K562 (cell line): ENCODE results near the gene EIF4G2. TPM values are rescaled to one million over a fixed set of nuclear protein-coding genes. Genes with fewer than 3 reads are reported as not detected.

Experiments used
- ATAC-seq: fragments of 200-7000 bp; cut with Tn5 transposase; 3 replicates; pipeline ENCODE4 v1.9.1; 2020; ENCODE audit warnings: moderate library complexity
- BruUV-seq: library from RNA; stranded (reverse); fragments of 400-500 nt; replicated peaks from 2 replicates; lab custom pipeline; 2021; lab: Mats Ljungman, UMichigan
- CTCF ChIA-PET: fragments of 300-600 bp; formaldehyde crosslinking; extraction: SDS; loops from one replicate; lab custom pipeline; 2021; ENCODE audit warnings: low intra/inter-chr PET ratio; lab: Yijun Ruan, JAX
- POLR2A ChIA-PET: fragments of 300-600, 350-650 bp; sonication (Branson Sonifier 250); formaldehyde crosslinking; extraction: SDS; loops from one replicate; lab custom pipeline; 2021; ENCODE audit warnings: antibody characterized with exemption, inconsistent platforms; lab: Yijun Ruan, JAX
- DNase-seq, 4 experiments: peaks; one replicate each; pipeline versions ENCODE4 v3.0.0 to v3.0.0-alpha.2; 2011 to 2018; ENCODE audit warnings: low spot score in 3 of 4, mixed read lengths in 3 of 4; ENCODE audit errors: extremely low read depth in 1 of 4
- FAIRE-seq: peaks from 2 replicates; lab custom pipeline; 2011; peaks lifted over from hg19 to GRCh38; lab: Jason Lieb, UNC
- H2AFZ ChIP-seq: 2 replicates; pipeline ENCODE4 v1.6.0; 2011; ENCODE audit warnings: low read depth, low read length, control low read depth, inconsistent platforms
- H3K27ac ChIP-seq: fragments of 200-600 bp; 3 replicates; pipeline ENCODE4 v1.8.0; 2011; ENCODE audit warnings: low read depth, mild to moderate bottlenecking, control low read depth, inconsistent platforms, low read length, moderate library complexity, mixed read lengths; ENCODE audit errors: extremely low read depth
- H3K27me3 ChIP-seq, 2 experiments: fragments of 300-600 bp in 1 of 2; 2 replicates in 1 of 2; 3 replicates in 1 of 2; pipeline versions ENCODE4 v1.6.0 to v1.8.0; 2011; ENCODE audit warnings: inconsistent platforms in 2 of 2, low read length in 2 of 2, mild to moderate bottlenecking in 1 of 2, mixed read lengths in 1 of 2, moderate library complexity in 1 of 2; ENCODE audit not compliant: control insufficient read depth in 2 of 2, insufficient read depth in 2 of 2
- H3K36me3 ChIP-seq: fragments of 300-600 bp; 3 replicates; pipeline ENCODE4 v1.8.0; 2011; ENCODE audit warnings: mild to moderate bottlenecking, low read length, inconsistent platforms; ENCODE audit not compliant: control insufficient read depth, insufficient read depth
- H3K4me1 ChIP-seq, 2 experiments: fragments of 200-600 bp in 1 of 2; replicated peaks in 1 of 2; 2 replicates in 1 of 2; 3 replicates in 1 of 2; pipeline versions ENCODE4 v1.5.1 to v1.8.0; 2011; ENCODE audit warnings: inconsistent platforms in 2 of 2, low read length in 2 of 2, mild to moderate bottlenecking in 1 of 2, mixed read lengths in 1 of 2, moderate library complexity in 1 of 2; ENCODE audit not compliant: control insufficient read depth in 2 of 2, insufficient read depth in 2 of 2
- H3K4me2 ChIP-seq: 2 replicates; pipeline ENCODE4 v1.6.1; 2011; ENCODE audit warnings: low read length, control low read depth, inconsistent platforms, mixed read lengths; ENCODE audit not compliant: insufficient read depth
- H3K4me3 ChIP-seq: fragments of 200-600 bp; sonication (generic), shearing (Covaris generic); 2 replicates; pipeline ENCODE4 v1.5.1; 2016; ENCODE audit warnings: control low read depth, inconsistent platforms
- H3K79me2 ChIP-seq: fragments of 200-600 bp; 3 replicates; pipeline ENCODE4 v1.8.0; 2011; ENCODE audit warnings: low read length, inconsistent platforms; ENCODE audit not compliant: control insufficient read depth, insufficient read depth
- H3K9ac ChIP-seq, 2 experiments: 2 replicates each; pipeline versions ENCODE4 v1.6.0 to v1.6.1; 2011; ENCODE audit warnings: low read depth in 2 of 2, low read length in 2 of 2, control low read depth in 1 of 2, inconsistent platforms in 1 of 2, mild to moderate bottlenecking in 1 of 2, mixed read lengths in 1 of 2; ENCODE audit not compliant: insufficient read depth in 1 of 2
- H3K9me1 ChIP-seq: one replicate; pipeline ENCODE4 v1.6.0; 2011; ENCODE audit warnings: inconsistent platforms, mild to moderate bottlenecking, low read length, moderate library complexity; ENCODE audit not compliant: control insufficient read depth, insufficient read depth
- H3K9me3 ChIP-seq: replicated peaks from 2 replicates; pipeline ENCODE4 v1.5.1; 2011; ENCODE audit warnings: low read depth, low read length, inconsistent platforms; ENCODE audit not compliant: control insufficient read depth, insufficient read depth
- H4K20me1 ChIP-seq: replicated peaks from 2 replicates; pipeline ENCODE4 v1.6.1; 2011; ENCODE audit warnings: low read length, inconsistent platforms, mixed read lengths; ENCODE audit not compliant: control insufficient read depth, insufficient read depth
- CREB1 ChIP-seq, 2 experiments: sonication (generic) in 1 of 2; formaldehyde crosslinking in 1 of 2; IDR thresholded peaks; 2 replicates each; pipeline versions ENCODE4 v1.6.1 to v1.8.0; 2012 to 2022; ENCODE audit warnings: inconsistent platforms in 1 of 2, mild to moderate bottlenecking in 1 of 2, missing genetic modification reagents in 1 of 2, moderate library complexity in 1 of 2
- CREM ChIP-seq: IDR thresholded peaks from 2 replicates; pipeline ENCODE4 v1.6.1; 2014; ENCODE audit warnings: antibody characterized with exemption, low read depth
- ELF4 ChIP-seq: fragments of 450-650 bp; formaldehyde crosslinking; IDR thresholded peaks from 2 replicates; pipeline ENCODE4 v1.4.0; 2022; ENCODE audit warnings: missing genetic modification characterization
- HMGN3 ChIP-seq: IDR thresholded peaks from 2 replicates; pipeline ENCODE4 v1.6.1; 2011; ENCODE audit warnings: borderline replicate concordance, low read depth, mild to moderate bottlenecking, mixed read lengths, low read length; ENCODE audit not compliant: insufficient read length; ENCODE audit errors: extremely low read depth
- KAT8 ChIP-seq: fragments of 450-650 bp; IDR thresholded peaks from 2 replicates; pipeline ENCODE4 v1.6.1; 2016; ENCODE audit warnings: low read depth, mild to moderate bottlenecking
- KDM2B ChIP-seq: fragments of 250-450 bp; sonication (Bioruptor Pico); IDR thresholded peaks from 2 replicates; pipeline ENCODE4 v1.8.0; 2021; ENCODE audit warnings: mild to moderate bottlenecking, moderate library complexity
- LEF1 ChIP-seq: fragments of 450-650 bp; IDR thresholded peaks from 2 replicates; pipeline ENCODE4 v1.6.1; 2016; ENCODE audit warnings: mild to moderate bottlenecking
- POU5F1 ChIP-seq: fragments of 150-350 bp; IDR thresholded peaks from 2 replicates; pipeline ENCODE4 v1.6.1; 2014; ENCODE audit warnings: borderline replicate concordance, low read length, low read depth, mild to moderate bottlenecking; ENCODE audit not compliant: partially characterized antibody
- TBL1XR1 ChIP-seq, 2 experiments: IDR thresholded peaks; 2 replicates each; pipeline ENCODE4 v1.6.1; 2012; ENCODE audit warnings: improper control_type of control experiment in 2 of 2, low read length in 2 of 2, mild to moderate bottlenecking in 1 of 2
- ZNF253 ChIP-seq: fragments of 250-450 bp; sonication (Bioruptor Pico); conservative IDR thresholded peaks from 2 replicates; pipeline ENCODE4 v1.6.1; 2021; ENCODE audit warnings: mild to moderate bottlenecking
- ZNF699 ChIP-seq: fragments of 250-450 bp; sonication (Bioruptor Pico); IDR thresholded peaks from 2 replicates; pipeline ENCODE4 v1.8.0; 2021; ENCODE audit warnings: mild to moderate bottlenecking, moderate library complexity; ENCODE audit not compliant: insufficient replicate concordance
- WGBS: fragments of 100-300 bp; shearing (Covaris generic); methylation state at CpG from one replicate; pipeline ENCODE4 v1.1.6; 2016; ENCODE audit warnings: low coverage, mixed read lengths; ENCODE audit not compliant: insufficient coverage; ENCODE audit errors: missing lambda C conversion rate; 5-methylcytosine and 5-hydroxymethylcytosine counted together
- in situ Hi-C: fragments of 300-500 bp; cut with MboI; formaldehyde crosslinking; loops from 4 replicates; pipeline ENCODE4 v1.15.0; 2018; ENCODE audit warnings: inconsistent platforms, mixed read lengths
- intact Hi-C: fragments of 100-400 bp; cut with micrococcal nuclease; formaldehyde crosslinking; loops from 2 replicates; pipeline ENCODE4 v1.14.2; 2022
- polyA plus RNA-seq, 8 experiments: library from polyadenylated mRNA; depleted of rRNA in 4 of 8; stranded (reverse) in 5 of 8; unstranded in 3 of 8; fragments of >200 nt; fragmentation: Nextera tagmentation in 2 of 8; fragmentation: Illumina TruSeq in 1 of 8; extraction: Ambion mirVana in 2 of 8; extraction: Trizol in 1 of 8; gene quantifications; 2 replicates each; pipeline versions ENCODE4 v1.2.1 to v1.2.3, GENCODE V29; 2011 to 2014; ENCODE audit warnings: inconsistent platforms in 1 of 8, missing spikeins in 1 of 8
- total RNA-seq, 7 experiments: library from RNA; depleted of rRNA in 6 of 7; stranded (reverse); fragments of >200 nt in 6 of 7; fragmentation: Illumina TruSeq in 2 of 7; extraction: Trizol in 2 of 7; gene quantifications; 2 replicates each; pipeline versions ENCODE4 v1.2.1 to v1.2.3, GENCODE V29; 2011 to 2021; ENCODE audit warnings: low replicate concordance in 1 of 7
- TF ChIP-seq, protein P1 (sequence below): fragments of 150-350 bp; conservative IDR thresholded peaks from 2 replicates; pipeline ENCODE4 v1.6.1; 2014; ENCODE audit warnings: low read length
- TF ChIP-seq, protein P2 (sequence below): fragments of 450-650 bp; IDR thresholded peaks from 2 replicates; pipeline ENCODE4 v1.6.1; 2014; ENCODE audit warnings: low read depth, mild to moderate bottlenecking, moderate library complexity, borderline replicate concordance
- TF ChIP-seq, protein P3 (sequence below): IDR thresholded peaks from 2 replicates; pipeline ENCODE4 v1.6.1; 2011; ENCODE audit warnings: borderline replicate concordance, low read depth, mild to moderate bottlenecking, moderate library complexity, low read length; ENCODE audit not compliant: insufficient read depth, poor library complexity, severe bottlenecking

Gene EIF4G2
- total and polyA plus RNA-seq, 9 of the 15 experiments (the other 6 are each of a cell fraction or from before 2014, with no cell fraction given), result 206 to 790 (median 646) TPM

DNA sequence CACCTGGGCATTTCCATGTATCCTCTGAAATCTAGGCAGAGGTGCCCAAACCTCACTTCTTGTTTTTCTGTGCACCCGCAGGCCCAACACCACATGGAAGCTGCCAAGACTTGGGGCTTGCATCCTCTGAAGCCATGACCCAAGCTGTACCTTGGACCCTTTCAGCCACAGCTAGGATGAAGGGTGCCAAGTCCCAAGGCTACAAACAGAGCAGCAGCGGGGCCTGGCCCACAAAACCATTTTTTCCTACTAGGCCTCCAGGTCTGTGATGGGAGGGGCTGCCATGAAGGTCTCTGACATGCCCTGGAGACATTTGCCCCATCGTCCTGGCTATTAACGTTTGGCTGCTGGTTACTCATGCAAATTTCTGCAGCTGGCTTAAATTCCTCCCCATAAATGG lies 20.4 kb upstream of the EIF4G2 start (continued):
- TF ChIP-seq POU5F1, result no peak
- TF ChIP-seq, all 486 proteins: peak for 1

DNA sequence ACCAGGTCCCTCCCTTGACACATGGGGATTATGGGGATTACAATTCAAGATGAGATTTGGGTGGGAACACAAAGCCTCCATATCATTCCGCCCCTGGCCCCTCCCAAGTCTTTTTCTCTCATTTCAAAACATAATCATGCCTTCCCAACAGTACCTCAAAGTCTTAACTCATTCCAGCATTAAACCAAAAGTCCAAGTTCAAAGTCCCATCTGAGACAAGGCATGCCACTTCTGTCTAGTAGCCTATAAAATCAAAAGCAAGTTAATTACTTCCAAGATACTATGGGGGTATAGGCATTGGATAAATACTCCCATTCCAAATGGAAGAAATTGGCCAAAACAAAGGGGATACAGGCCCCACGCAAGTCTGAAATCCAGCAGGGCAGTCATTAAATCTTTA lies 19.7 kb upstream of the EIF4G2 start:
- Histone ChIP-seq H3K9ac (no peak overlapping the region), H3K4me1 (peaks cover 0 to 21% of the 10 kb centered on the region in 2 experiments; a peak in 4 of 5 replicates), H3K27ac (no peak overlapping the region), H3K9me1 (no peaks in the 10 kb centered on the region), H3K4me2 (no peak overlapping the region), H3K36me3 (no peaks in the 10 kb centered on the region), H3K27me3 (no peaks in the 10 kb centered on the region), H4K20me1 (no peaks in the 10 kb centered on the region), H3K79me2 (no peaks in the 10 kb centered on the region), H3K9me3 (no peaks in the 10 kb centered on the region), H3K4me3 (no peak overlapping the region), H2AFZ (no peak overlapping the region)
- 42% methylated on average over 2 of the region's 2 CpGs for WGBS
- ChIA-PET POLR2A (interaction anchor here (1.1 kb wide), 1 partner anchor 9 kb away, joined by 4 read pairs; no protein-coding TSS in a partner anchor), CTCF (no interaction called here)
- in situ Hi-C loops, result no loop called here
- BruUV-seq, result no TSS peak
- DNase-seq (no peak), ATAC-seq (no peak), FAIRE-seq (no peak)
- intact Hi-C loops, result no loop called here
- TF ChIP-seq CREB1 (IDR thresholded peaks at IDR 0.05) (no peak), CREB1 (CRISPR knock-in tag; IDR thresholded peaks at IDR 0.05) (no peak), ELF4 (no peak), KAT8 (no peak), ZNF253 (CRISPR knock-in tag) (no peak), CREM (no peak), HMGN3 (no peak), ZNF699 (CRISPR knock-in tag) (no peak), KDM2B (CRISPR knock-in tag) (no peak), TBL1XR1 (IDR thresholded peaks at IDR 0.05; ENCODE audit: low read length in 2 of 2) (no peak), LEF1 (no peak)
- TF ChIP-seq, protein P1, sequence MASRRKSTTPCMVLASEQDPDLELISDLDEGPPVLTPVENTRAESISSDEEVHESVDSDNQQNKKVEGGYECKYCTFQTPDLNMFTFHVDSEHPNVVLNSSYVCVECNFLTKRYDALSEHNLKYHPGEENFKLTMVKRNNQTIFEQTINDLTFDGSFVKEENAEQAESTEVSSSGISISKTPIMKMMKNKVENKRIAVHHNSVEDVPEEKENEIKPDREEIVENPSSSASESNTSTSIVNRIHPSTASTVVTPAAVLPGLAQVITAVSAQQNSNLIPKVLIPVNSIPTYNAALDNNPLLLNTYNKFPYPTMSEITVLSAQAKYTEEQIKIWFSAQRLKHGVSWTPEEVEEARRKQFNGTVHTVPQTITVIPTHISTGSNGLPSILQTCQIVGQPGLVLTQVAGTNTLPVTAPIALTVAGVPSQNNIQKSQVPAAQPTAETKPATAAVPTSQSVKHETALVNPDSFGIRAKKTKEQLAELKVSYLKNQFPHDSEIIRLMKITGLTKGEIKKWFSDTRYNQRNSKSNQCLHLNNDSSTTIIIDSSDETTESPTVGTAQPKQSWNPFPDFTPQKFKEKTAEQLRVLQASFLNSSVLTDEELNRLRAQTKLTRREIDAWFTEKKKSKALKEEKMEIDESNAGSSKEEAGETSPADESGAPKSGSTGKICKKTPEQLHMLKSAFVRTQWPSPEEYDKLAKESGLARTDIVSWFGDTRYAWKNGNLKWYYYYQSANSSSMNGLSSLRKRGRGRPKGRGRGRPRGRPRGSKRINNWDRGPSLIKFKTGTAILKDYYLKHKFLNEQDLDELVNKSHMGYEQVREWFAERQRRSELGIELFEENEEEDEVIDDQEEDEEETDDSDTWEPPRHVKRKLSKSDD, result no peak
- TF ChIP-seq, protein P2, sequence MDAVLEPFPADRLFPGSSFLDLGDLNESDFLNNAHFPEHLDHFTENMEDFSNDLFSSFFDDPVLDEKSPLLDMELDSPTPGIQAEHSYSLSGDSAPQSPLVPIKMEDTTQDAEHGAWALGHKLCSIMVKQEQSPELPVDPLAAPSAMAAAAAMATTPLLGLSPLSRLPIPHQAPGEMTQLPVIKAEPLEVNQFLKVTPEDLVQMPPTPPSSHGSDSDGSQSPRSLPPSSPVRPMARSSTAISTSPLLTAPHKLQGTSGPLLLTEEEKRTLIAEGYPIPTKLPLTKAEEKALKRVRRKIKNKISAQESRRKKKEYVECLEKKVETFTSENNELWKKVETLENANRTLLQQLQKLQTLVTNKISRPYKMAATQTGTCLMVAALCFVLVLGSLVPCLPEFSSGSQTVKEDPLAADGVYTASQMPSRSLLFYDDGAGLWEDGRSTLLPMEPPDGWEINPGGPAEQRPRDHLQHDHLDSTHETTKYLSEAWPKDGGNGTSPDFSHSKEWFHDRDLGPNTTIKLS, result no peak
- TF ChIP-seq, protein P3, sequence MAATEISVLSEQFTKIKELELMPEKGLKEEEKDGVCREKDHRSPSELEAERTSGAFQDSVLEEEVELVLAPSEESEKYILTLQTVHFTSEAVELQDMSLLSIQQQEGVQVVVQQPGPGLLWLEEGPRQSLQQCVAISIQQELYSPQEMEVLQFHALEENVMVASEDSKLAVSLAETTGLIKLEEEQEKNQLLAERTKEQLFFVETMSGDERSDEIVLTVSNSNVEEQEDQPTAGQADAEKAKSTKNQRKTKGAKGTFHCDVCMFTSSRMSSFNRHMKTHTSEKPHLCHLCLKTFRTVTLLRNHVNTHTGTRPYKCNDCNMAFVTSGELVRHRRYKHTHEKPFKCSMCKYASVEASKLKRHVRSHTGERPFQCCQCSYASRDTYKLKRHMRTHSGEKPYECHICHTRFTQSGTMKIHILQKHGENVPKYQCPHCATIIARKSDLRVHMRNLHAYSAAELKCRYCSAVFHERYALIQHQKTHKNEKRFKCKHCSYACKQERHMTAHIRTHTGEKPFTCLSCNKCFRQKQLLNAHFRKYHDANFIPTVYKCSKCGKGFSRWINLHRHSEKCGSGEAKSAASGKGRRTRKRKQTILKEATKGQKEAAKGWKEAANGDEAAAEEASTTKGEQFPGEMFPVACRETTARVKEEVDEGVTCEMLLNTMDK, result no peak
